Activated CD4-positive, alpha-beta memory T cell treated with anti-CD3 and anti-CD28 coated beads for 36 hours (primary cell): Measurements from ENCODE around the gene DLG2. TPM values are rescaled to one million over a fixed set of nuclear protein-coding genes. Genes with fewer than 3 reads are reported as not detected.

ENCODE experiments used
- CTCF ChIA-PET: fragments of 350-600 bp; sonication (Branson Sonifier 250); formaldehyde crosslinking; loops from one replicate; lab custom pipeline; 2021; ENCODE audit warnings: antibody characterized with exemption, inconsistent platforms; lab: Charles Lee
- POLR2A ChIA-PET: fragments of 350-600 bp; sonication (Branson Sonifier 250); formaldehyde crosslinking; loops from one replicate; lab custom pipeline; 2021; ENCODE audit warnings: antibody characterized with exemption; lab: Charles Lee
- DNase-seq: peaks from one replicate; pipeline ENCODE4 v3.0.0-alpha.2; 2020
- H3K27ac Mint-ChIP-seq: one replicate; pipeline ENCODE4 v1.8.0; 2021; ENCODE audit warnings: mixed read lengths
- H3K27me3 Mint-ChIP-seq: one replicate; pipeline ENCODE4 v1.8.0; 2021; ENCODE audit warnings: mixed read lengths
- H3K36me3 Mint-ChIP-seq: one replicate; pipeline ENCODE4 v1.8.0; 2021; ENCODE audit warnings: mixed read lengths
- H3K4me1 Mint-ChIP-seq: one replicate; pipeline ENCODE4 v1.8.0; 2021; ENCODE audit warnings: low read depth, mixed read lengths
- H3K4me3 Mint-ChIP-seq: one replicate; pipeline ENCODE4 v1.8.0; 2021; ENCODE audit warnings: mild to moderate bottlenecking, mixed read lengths
- H3K9me3 Mint-ChIP-seq: one replicate; pipeline ENCODE4 v1.8.0; 2021; ENCODE audit warnings: mixed read lengths
- intact Hi-C: fragments of 100-400 bp; cut with micrococcal nuclease; formaldehyde crosslinking; loops from one replicate; pipeline ENCODE4 v1.15.1; 2023
- total RNA-seq, 2 experiments: library from RNA; stranded (reverse); gene quantifications; one replicate each; pipeline ENCODE4 v1.2.3, GENCODE V29; 2021

DLG2 gene
- total RNA-seq, 2 experiments from 2014 or later, result 1.7 to 2.1 TPM

DNA sequence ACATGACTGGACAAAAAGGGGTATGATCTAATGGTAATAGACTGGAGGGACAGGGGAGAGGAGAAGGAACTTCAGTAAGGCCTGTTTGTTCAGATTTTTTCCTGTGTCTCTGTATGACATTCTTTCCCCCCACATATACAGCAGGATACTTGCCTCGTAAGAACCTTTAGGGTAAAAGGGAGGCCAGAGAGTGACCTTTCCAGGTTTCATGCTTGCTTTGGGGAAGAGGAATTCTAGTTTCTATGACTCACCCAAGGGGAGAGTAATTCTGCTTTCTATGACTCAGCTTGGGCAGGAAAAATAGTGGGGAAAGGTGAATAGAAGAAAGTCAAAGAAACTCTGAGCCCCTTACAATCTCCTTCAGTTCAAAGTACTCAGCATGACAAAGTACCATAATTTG is 457.0 kb downstream of the DLG2 start:
- Mint-ChIP-seq H3K27ac (no peak overlapping the region), H3K36me3 (no peaks in the 10 kb centered on the region), H3K4me1 (no peaks in the 10 kb centered on the region), H3K9me3 (peaks cover 44% of the 10 kb centered on the region), H3K27me3 (no peaks in the 10 kb centered on the region), H3K4me3 (no peak overlapping the region)
- intact Hi-C loops, result no loop called here
- ChIA-PET CTCF (no interaction called here), POLR2A (no interaction called here)
- no peak for DNase-seq

DNA sequence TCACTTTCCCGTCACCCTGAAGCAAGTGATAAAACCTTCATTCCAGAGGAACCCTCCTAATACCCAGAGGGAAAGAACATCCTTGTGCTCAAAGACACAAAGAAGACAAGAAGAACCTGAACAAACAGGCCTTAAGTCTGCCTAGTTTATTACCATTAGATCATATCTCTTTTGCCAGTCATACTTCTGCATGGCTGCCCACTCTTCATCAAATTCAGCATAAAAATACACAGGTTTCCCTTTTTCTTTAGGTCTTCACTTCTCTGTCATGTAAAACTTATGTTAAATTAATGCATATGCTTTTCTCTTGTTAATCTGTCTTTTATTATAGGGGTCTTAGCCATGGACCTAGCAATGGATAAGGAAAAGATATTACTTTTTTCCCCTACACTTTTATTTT is 459.7 kb downstream of the DLG2 start:
- H3K36me3 Mint-ChIP-seq, result no peaks in the 10 kb centered on the region
- H3K27ac Mint-ChIP-seq, result no peak overlapping the region
- intact Hi-C loops, result no loop called here
- ChIA-PET POLR2A (no interaction called here), CTCF (no interaction called here)
- H3K9me3 Mint-ChIP-seq, result peaks cover 30% of the 10 kb centered on the region
- H3K4me1 Mint-ChIP-seq, result no peaks in the 10 kb centered on the region
- H3K27me3 Mint-ChIP-seq, result no peaks in the 10 kb centered on the region
- no peak for DNase-seq
- H3K4me3 Mint-ChIP-seq, result no peak overlapping the region

DNA sequence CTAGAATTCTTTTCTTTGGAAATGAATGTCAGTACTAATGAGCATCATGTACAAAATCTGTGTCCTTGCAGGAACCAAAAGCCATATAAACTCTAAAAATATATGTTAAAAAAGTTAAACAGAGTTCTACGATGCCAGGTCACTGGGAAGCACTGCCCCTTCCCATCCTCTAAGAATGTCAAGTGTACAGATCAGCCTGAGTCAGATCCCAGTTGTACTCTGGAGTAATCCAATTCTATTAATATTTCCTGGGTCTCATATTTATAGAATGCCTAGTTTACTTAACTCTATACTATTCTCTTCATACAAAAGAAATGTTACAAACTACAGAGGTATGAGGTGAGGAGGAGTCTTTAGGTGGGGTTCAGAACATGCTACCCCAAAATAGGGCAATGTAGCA is 460.1 kb downstream of the DLG2 start:
- Mint-ChIP-seq H3K36me3 (no peaks in the 10 kb centered on the region), H3K27ac (no peak overlapping the region), H3K9me3 (peaks cover 29% of the 10 kb centered on the region), H3K27me3 (no peaks in the 10 kb centered on the region), H3K4me3 (no peak overlapping the region), H3K4me1 (no peaks in the 10 kb centered on the region)
- intact Hi-C loops, result no loop called here
- POLR2A ChIA-PET, result no interaction called here
- CTCF ChIA-PET, result no interaction called here
- no peak for DNase-seq

DNA sequence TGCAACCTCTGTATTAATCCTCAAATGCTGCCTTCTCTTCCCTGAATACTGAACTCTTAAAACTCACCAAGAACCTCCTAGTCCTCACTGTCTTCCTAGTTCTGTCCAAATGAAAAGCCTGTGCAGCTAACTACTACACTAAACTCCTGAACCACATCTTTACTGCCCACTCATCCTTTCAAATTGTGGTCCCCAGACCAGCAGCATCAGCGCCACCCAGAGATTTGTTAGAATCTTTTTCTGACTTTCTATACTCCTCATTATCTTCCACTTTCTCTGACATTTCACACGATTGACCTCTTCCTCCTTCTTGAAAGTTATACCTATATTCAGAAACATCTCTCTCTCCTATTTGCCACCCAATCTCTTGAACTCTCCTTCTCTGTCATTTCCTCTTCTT is 461.3 kb downstream of the DLG2 start:
- H3K4me3 Mint-ChIP-seq, result no peak overlapping the region
- CTCF ChIA-PET, result no interaction called here
- no peaks in the 10 kb centered on the region for H3K27me3 Mint-ChIP-seq
- no peaks in the 10 kb centered on the region for H3K4me1 Mint-ChIP-seq
- POLR2A ChIA-PET, result interaction anchor here (0.5 kb wide), 1 partner anchor 279 kb away, joined by 4 read pairs; no protein-coding TSS in a partner anchor
- H3K9me3 Mint-ChIP-seq, result peaks cover 29% of the 10 kb centered on the region
- intact Hi-C loops, result no loop called here
- no peaks in the 10 kb centered on the region for H3K36me3 Mint-ChIP-seq
- no peak for DNase-seq
- H3K27ac Mint-ChIP-seq, result no peak overlapping the region

DNA sequence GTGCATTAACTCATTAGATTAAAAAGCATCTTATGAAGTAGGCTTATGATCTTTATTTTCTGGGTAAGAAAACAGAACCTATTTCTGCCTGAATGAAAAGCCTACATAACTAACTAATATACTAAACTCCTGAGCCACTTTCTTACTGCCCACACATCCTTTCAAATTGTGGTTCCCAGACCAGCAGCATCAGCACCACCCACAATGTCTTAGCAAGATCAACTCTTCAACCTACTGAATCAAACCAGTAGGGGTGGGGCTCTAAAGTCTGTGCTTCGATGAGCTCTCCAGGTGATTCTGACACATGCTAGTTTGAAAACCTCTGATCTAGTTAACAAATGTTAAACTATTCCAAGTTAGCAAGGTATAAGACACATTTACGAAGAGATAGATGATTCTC is 462.4 kb downstream of the DLG2 start:
- no peak for DNase-seq
- Mint-ChIP-seq H3K9me3 (peaks cover 26% of the 10 kb centered on the region), H3K27me3 (no peaks in the 10 kb centered on the region), H3K27ac (no peak overlapping the region), H3K4me1 (no peaks in the 10 kb centered on the region), H3K4me3 (no peak overlapping the region), H3K36me3 (no peaks in the 10 kb centered on the region)
- CTCF ChIA-PET, result no interaction called here
- POLR2A ChIA-PET, result no interaction called here
- intact Hi-C loops, result no loop called here

DNA sequence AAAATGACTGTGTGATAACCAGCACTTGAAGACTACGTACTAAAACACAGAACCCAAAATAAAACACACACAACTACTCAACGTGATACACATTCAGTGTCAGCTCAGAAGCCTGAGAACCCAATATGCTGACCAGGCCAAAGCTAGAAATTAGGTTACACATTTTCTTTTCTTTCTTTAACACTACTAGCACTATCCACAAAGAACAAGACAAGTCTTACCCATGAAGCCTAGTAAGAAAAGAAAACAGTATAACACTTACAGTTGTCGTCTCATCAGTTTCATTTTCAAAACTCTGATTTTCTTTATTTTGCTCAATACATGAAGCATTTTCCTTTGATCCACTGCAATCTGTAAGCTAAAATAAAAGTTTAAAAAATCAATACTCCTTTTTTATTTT is 472.9 kb downstream of the DLG2 start:
- no peak for DNase-seq
- POLR2A ChIA-PET, result no interaction called here
- Mint-ChIP-seq H3K27ac (no peak overlapping the region), H3K36me3 (no peaks in the 10 kb centered on the region), H3K27me3 (no peaks in the 10 kb centered on the region), H3K4me3 (no peak overlapping the region), H3K9me3 (peaks cover 37% of the 10 kb centered on the region), H3K4me1 (no peaks in the 10 kb centered on the region)
- intact Hi-C loops, result no loop called here
- CTCF ChIA-PET, result no interaction called here

DNA sequence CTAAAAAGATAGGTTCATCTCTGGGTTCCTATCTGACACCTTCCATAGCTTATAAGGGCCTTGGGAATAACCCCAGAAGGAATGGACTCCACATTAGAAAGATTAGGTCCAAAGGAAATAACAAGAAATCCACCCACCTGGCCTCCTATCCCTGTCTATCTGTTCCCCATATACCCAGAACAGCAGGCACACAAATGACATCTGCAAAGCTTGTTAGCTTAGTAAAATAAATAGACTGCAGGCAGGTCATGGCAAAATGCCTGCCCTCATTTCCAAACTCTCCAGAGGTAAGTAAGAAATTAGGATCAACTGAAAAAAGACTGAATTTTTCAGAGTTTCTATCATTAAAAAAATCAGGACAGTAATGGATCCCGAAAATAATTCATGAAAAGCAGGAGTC is 489.5 kb downstream of the DLG2 start:
- DNase-seq, result no peak
- Mint-ChIP-seq H3K4me3 (no peak overlapping the region), H3K9me3 (peaks cover 45% of the 10 kb centered on the region), H3K27ac (no peak overlapping the region), H3K27me3 (no peaks in the 10 kb centered on the region), H3K4me1 (no peaks in the 10 kb centered on the region), H3K36me3 (no peaks in the 10 kb centered on the region)
- POLR2A ChIA-PET, result no interaction called here
- intact Hi-C loops, result no loop called here
- CTCF ChIA-PET, result no interaction called here

DNA sequence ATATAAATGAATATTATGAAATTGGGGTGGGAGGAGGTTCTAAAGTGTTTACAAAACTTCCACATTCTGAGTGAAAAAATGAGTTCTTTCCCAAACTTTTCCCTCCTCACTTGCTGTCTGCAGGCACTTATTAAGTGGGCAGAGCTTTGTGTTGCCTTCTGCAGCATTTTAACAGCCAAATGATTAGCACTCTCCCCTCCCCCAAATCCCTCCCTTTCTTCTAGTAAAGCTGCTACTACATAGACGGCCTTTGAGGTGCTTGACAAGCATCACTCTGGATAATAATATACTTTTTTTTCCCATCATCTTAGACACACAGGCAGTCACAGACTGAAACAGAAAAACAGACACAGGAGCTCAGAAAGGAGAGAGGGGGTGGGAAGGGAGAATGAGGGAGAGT is 493.5 kb downstream of the DLG2 start:
- H3K27me3 Mint-ChIP-seq, result no peaks in the 10 kb centered on the region
- intact Hi-C loops, result no loop called here
- H3K9me3 Mint-ChIP-seq, result peaks cover 46% of the 10 kb centered on the region
- POLR2A ChIA-PET, result no interaction called here
- CTCF ChIA-PET, result no interaction called here
- H3K4me3 Mint-ChIP-seq, result no peak overlapping the region
- H3K27ac Mint-ChIP-seq, result no peak overlapping the region
- H3K4me1 Mint-ChIP-seq, result no peaks in the 10 kb centered on the region
- DNase-seq, result no peak
- no peaks in the 10 kb centered on the region for H3K36me3 Mint-ChIP-seq

DNA sequence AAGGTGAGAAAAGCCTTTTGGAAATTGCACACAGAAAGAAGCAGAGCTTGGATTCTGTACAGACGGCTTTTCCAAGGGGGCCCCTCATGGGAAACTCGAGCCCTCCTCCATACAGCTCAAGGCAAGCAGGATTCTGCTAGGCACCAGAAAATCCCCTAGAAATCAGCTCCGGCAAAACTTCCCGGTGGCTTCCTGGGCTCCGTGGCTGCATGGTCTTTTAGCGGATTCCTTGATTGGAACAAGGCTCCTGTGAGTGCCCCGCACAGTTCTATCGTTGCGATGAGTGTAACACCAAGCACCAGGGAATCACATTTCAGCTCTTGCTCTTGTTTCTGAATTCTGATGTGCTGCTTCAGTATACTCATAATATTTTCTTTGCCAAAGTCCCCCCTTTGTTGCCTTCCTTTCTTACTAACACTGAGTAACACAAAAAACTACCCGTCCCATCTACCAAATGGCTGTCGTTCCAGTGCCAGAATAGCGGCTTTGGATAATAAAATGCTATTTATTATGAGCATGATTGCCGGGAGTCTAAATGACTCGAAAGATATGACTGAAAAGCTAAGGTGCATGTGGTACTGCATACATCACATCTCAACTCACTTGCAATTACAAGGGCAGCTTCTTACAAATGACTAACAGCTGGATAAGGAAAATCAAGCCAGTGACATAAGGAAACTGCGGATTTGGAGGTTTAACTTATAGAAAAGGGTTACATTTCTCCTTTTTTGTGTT is 494.1 kb downstream of the DLG2 start:
- no peak for DNase-seq
- no peak overlapping the region for H3K27ac Mint-ChIP-seq
- H3K36me3 Mint-ChIP-seq, result no peaks in the 10 kb centered on the region
- POLR2A ChIA-PET, result no interaction called here
- CTCF ChIA-PET, result no interaction called here
- no peaks in the 10 kb centered on the region for H3K4me1 Mint-ChIP-seq
- H3K27me3 Mint-ChIP-seq, result no peaks in the 10 kb centered on the region
- H3K9me3 Mint-ChIP-seq, result peaks cover 43% of the 10 kb centered on the region
- no peak overlapping the region for H3K4me3 Mint-ChIP-seq
- intact Hi-C loops, result no loop called here

DNA sequence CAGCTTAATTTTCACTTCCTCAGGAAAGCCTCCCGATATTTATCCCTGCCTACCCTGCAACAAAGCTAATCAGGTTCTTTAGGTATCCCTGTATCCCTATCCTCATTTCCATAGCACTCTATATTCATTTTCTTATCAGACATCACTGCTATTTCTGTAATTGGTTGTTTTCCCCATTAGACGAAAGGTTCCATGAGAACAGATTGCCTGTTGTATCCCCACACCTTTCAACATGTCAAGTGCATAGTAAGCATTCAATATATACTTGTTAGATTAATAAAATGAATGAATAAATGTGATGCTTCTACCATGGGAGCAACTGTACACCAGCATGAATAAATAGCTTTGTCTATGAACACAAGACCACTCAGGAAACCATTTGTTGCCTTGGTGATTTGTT is 499.8 kb downstream of the DLG2 start:
- CTCF ChIA-PET, result no interaction called here
- POLR2A ChIA-PET, result no interaction called here
- Mint-ChIP-seq H3K36me3 (no peaks in the 10 kb centered on the region), H3K4me3 (no peak overlapping the region), H3K4me1 (no peaks in the 10 kb centered on the region), H3K27ac (no peak overlapping the region), H3K9me3 (peaks cover 43% of the 10 kb centered on the region), H3K27me3 (no peaks in the 10 kb centered on the region)
- intact Hi-C loops, result no loop called here
- DNase-seq, result no peak

DNA sequence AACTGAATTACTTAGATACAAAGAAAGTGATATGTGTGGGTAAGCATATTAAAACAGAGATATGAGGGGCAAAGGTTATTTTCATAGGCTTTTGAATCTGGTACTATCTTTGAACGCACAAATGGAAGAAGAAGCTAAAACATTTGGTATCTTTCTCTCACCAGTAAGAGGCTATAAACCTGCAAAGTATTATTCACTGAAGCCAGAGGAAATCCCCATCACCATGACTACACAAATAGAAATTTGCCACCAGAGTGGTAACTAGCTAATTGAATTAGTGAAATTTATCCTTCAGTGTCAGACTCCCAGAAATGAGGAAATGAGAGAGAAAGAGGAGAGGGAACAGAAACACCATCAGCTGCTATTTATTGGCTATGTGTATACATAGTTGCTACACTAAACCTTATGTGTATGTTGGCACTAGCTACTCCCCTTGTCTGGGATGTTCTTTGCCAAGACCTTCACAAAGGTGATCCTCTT is 503.4 kb downstream of the DLG2 start:
- no peak overlapping the region for H3K27ac Mint-ChIP-seq
- no peak for DNase-seq
- no peaks in the 10 kb centered on the region for H3K36me3 Mint-ChIP-seq
- no peaks in the 10 kb centered on the region for H3K27me3 Mint-ChIP-seq
- POLR2A ChIA-PET, result no interaction called here
- CTCF ChIA-PET, result interaction anchor here (0.6 kb wide), 1 partner anchor 482 kb away, joined by 4 read pairs; no protein-coding TSS in a partner anchor
- peaks cover 36% of the 10 kb centered on the region for H3K9me3 Mint-ChIP-seq
- intact Hi-C loops, result no loop called here
- H3K4me1 Mint-ChIP-seq, result no peaks in the 10 kb centered on the region
- no peak overlapping the region for H3K4me3 Mint-ChIP-seq

DNA sequence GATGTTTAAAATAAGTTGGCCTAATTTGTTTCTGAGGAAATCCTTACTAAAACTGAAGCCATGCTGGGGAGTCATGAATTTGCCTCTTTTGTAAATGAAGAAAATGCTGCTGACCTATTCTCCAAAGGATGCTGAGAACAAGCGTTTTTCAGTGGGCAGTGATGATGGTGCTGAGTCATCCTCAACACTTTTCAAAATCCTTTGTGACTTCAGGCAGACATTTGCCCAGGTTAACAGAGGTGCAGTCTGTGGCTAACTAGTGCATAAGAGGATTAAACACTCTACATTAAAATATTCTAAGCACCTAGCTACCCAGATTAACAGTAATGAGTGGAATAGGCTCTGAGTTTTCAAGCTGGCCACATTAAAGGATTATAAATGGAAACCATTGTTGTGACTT is 509.0 kb downstream of the DLG2 start:
- intact Hi-C loops, result no loop called here
- no peaks in the 10 kb centered on the region for H3K36me3 Mint-ChIP-seq
- H3K4me1 Mint-ChIP-seq, result no peaks in the 10 kb centered on the region
- DNase-seq, result no peak
- peaks cover 44% of the 10 kb centered on the region for H3K9me3 Mint-ChIP-seq
- POLR2A ChIA-PET, result no interaction called here
- no peaks in the 10 kb centered on the region for H3K27me3 Mint-ChIP-seq
- H3K27ac Mint-ChIP-seq, result no peak overlapping the region
- no peak overlapping the region for H3K4me3 Mint-ChIP-seq
- CTCF ChIA-PET, result no interaction called here

DNA sequence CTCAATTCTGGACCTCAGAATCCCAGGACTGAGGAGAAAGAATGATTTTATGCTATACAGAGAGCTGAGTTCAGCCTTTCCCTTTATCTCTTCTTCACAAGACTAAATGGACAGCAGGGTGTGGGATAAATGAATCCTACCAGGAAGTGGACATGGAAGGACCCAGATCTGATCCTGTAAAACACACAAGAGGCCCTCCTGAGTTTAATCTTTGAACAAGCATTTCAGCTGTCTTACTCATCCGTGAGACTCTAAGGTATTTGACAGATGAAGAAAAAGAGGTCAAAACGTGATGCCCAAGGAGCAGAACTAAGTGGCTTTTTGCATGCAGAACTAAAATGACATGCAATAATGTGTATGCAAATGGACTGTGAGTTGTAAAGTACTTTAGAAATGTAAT is 511.3 kb downstream of the DLG2 start:
- H3K9me3 Mint-ChIP-seq, result peaks cover 42% of the 10 kb centered on the region
- H3K4me1 Mint-ChIP-seq, result no peaks in the 10 kb centered on the region
- DNase-seq, result no peak
- no peaks in the 10 kb centered on the region for H3K36me3 Mint-ChIP-seq
- POLR2A ChIA-PET, result no interaction called here
- intact Hi-C loops, result no loop called here
- CTCF ChIA-PET, result no interaction called here
- no peaks in the 10 kb centered on the region for H3K27me3 Mint-ChIP-seq
- H3K4me3 Mint-ChIP-seq, result no peak overlapping the region
- H3K27ac Mint-ChIP-seq, result no peak overlapping the region
